OCI-LY1 (cell line): ENCODE measurements around the gene DAZL.

ENCODE experiments used
- H2AFZ ChIP-seq: fragments of 200-600 bp; sonication (generic), shearing (Covaris generic); 2 replicates; pipeline ENCODE4 v1.6.0; 2014; ENCODE audit warnings: antibody characterized with exemption, mild to moderate bottlenecking, low read length
- H3F3A ChIP-seq: fragments of 200-600 bp; sonication (generic), shearing (Covaris generic); 2 replicates; pipeline ENCODE4 v1.6.0; 2014; ENCODE audit warnings: mild to moderate bottlenecking, antibody characterized with exemption, low read length, moderate library complexity; ENCODE audit not compliant: insufficient read depth
- H3K27ac ChIP-seq: fragments of 200-600 bp; sonication (generic); 2 replicates; pipeline ENCODE4 v1.5.1; 2014; ENCODE audit warnings: low read length, mixed run types, mild to moderate bottlenecking, low read depth; ENCODE audit not compliant: poor library complexity, severe bottlenecking
- H3K27me3 ChIP-seq: fragments of 200-600 bp; sonication (generic); 2 replicates; pipeline ENCODE4 v1.6.0; 2014; ENCODE audit warnings: antibody characterized with exemption, mild to moderate bottlenecking, low read length, moderate library complexity; ENCODE audit not compliant: insufficient read depth
- H3K36me3 ChIP-seq: fragments of 200-600 bp; sonication (generic); 2 replicates; pipeline ENCODE4 v1.6.1; 2014; ENCODE audit warnings: mild to moderate bottlenecking, antibody characterized with exemption, low read length, moderate library complexity, mixed read lengths; ENCODE audit not compliant: insufficient read depth
- H3K4me1 ChIP-seq: fragments of 200-600 bp; sonication (generic); 2 replicates; pipeline ENCODE4 v1.5.1; 2014; ENCODE audit warnings: mild to moderate bottlenecking, low read length, moderate library complexity; ENCODE audit not compliant: insufficient read depth, severe bottlenecking
- H3K4me2 ChIP-seq: fragments of 200-600 bp; sonication (generic), shearing (Covaris generic); 2 replicates; pipeline ENCODE4 v1.6.1; 2014; ENCODE audit warnings: low read length
- H3K4me3 ChIP-seq: fragments of 200-600 bp; sonication (generic); 2 replicates; pipeline ENCODE4 v1.5.1; 2014; ENCODE audit warnings: low read length, low read depth, mild to moderate bottlenecking, mixed read lengths; ENCODE audit not compliant: poor library complexity, severe bottlenecking
- H3K79me2 ChIP-seq: fragments of 200-600 bp; shearing (Covaris generic); 2 replicates; pipeline ENCODE4 v1.6.1; 2016; ENCODE audit warnings: mixed run types, low read length, mixed read lengths; ENCODE audit not compliant: insufficient read depth
- H3K9ac ChIP-seq: fragments of 200-600 bp; sonication (generic), shearing (Covaris generic); 2 replicates; pipeline ENCODE4 v1.6.1; 2014; ENCODE audit warnings: mild to moderate bottlenecking, low read length, mixed read lengths
- H3K9me2 ChIP-seq: fragments of 200-600 bp; sonication (generic), shearing (Covaris generic); 2 replicates; pipeline ENCODE4 v1.6.1; 2014; ENCODE audit warnings: low read depth, mild to moderate bottlenecking, low read length, mixed read lengths
- H3K9me3 ChIP-seq: fragments of 200-600 bp; shearing (Covaris generic); 2 replicates; pipeline ENCODE4 v1.6.1; 2014; ENCODE audit warnings: low read length, mixed read lengths
- H4K20me1 ChIP-seq: fragments of 200-600 bp; sonication (generic), shearing (Covaris generic); 2 replicates; pipeline ENCODE4 v1.6.0; 2016; ENCODE audit warnings: mild to moderate bottlenecking, low read length; ENCODE audit not compliant: insufficient read depth
- EZH2 ChIP-seq: fragments of 200-600 bp; sonication (generic), shearing (Covaris generic); IDR thresholded peaks from 2 replicates; pipeline ENCODE4 v1.8.0; 2017; ENCODE audit warnings: borderline replicate concordance, mixed run types, mild to moderate bottlenecking, antibody characterized with exemption, low read length, moderate library complexity, mixed read lengths
- TF ChIP-seq, protein P1 (sequence below): fragments of 200-600 bp; sonication (generic), shearing (Covaris generic); IDR thresholded peaks from 2 replicates; pipeline ENCODE4 v1.5.1; 2017; ENCODE audit warnings: mild to moderate bottlenecking, antibody characterized with exemption, low read length, moderate library complexity, mixed read lengths

The DAZL gene

DNA sequence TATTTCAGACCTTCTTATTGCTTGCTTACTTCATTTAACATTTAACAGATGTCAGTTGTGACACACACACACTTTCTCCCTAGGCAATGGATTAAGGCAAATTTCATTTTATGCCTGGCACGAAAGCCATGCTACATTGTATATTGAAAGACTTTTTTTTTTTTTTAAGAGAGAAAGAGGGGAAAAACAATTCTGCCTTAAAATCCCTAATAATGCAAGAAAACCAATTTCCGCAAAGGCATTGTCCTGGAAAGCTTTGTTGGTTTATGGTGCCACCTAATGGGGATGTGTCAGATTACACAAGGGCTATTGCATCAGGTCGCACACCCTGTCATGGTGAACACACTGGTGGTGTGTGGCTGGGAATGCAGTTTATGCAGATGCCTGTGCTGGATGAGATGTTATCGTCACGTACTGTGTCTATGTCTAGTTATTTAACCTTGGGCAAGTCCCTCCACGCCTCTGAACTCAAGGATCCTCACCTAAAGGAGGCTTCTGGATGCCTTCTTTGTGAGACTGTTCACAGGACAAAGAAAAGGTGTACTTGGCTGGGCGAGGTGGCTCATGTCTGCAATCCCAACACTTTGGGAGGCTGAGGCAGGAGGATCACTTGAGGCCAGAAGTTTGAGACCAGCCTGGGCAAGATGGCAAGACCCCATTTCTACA is 54.4 kb downstream of the DAZL start:
- Histone ChIP-seq H4K20me1 (no peaks in the 10 kb centered on the region), H3K9me2 (no peaks in the 10 kb centered on the region), H3K4me3 (no peak overlapping the region), H3K27ac (peak overlapping the region; percentile 25), H3K36me3 (no peaks in the 10 kb centered on the region), H3K79me2 (no peaks in the 10 kb centered on the region), H3F3A (no peaks in the 10 kb centered on the region), H3K9ac (peak overlapping the region; percentile 12; the same call in 1 of the 2 replicates), H3K4me2 (no peak overlapping the region; the same call in 1 of the 2 replicates), H2AFZ (0 out of 2 replicates have a peak overlapping the region, but pooled peaks have one; percentile 50), H3K9me3 (peaks cover 5% of the 10 kb centered on the region; the same call in 1 of the 2 replicates), H3K4me1 (peaks cover 25% of the 10 kb centered on the region), H3K27me3 (no peaks in the 10 kb centered on the region)
- TF ChIP-seq, protein P1, sequence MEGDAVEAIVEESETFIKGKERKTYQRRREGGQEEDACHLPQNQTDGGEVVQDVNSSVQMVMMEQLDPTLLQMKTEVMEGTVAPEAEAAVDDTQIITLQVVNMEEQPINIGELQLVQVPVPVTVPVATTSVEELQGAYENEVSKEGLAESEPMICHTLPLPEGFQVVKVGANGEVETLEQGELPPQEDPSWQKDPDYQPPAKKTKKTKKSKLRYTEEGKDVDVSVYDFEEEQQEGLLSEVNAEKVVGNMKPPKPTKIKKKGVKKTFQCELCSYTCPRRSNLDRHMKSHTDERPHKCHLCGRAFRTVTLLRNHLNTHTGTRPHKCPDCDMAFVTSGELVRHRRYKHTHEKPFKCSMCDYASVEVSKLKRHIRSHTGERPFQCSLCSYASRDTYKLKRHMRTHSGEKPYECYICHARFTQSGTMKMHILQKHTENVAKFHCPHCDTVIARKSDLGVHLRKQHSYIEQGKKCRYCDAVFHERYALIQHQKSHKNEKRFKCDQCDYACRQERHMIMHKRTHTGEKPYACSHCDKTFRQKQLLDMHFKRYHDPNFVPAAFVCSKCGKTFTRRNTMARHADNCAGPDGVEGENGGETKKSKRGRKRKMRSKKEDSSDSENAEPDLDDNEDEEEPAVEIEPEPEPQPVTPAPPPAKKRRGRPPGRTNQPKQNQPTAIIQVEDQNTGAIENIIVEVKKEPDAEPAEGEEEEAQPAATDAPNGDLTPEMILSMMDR, result peak; percentile 98
- TF ChIP-seq EZH2, result no peak

DNA sequence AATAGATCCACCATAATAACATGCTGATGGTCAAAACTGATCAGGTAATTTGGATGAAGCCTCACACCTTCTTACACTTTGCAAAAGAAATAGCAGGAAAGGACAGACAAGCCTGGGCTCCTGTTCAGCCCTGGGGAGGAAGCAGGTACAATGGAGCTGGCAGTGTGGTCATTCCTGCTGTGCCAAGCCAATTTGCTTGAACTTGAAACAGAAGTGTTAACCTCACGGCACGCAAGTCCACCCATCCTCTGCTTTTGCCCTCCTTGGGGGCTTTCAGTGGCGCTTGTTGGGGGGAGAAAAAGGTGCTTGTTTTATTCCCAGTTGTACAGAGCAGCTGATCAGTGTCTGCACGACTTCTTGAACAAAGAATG is 54.9 kb downstream of the DAZL start:
- Histone ChIP-seq H3K4me3 (no peak overlapping the region), H3K4me2 (no peak overlapping the region; the same call in 1 of the 2 replicates), H3K79me2 (no peaks in the 10 kb centered on the region), H3K27me3 (no peaks in the 10 kb centered on the region), H3F3A (no peaks in the 10 kb centered on the region), H3K4me1 (peaks cover 25% of the 10 kb centered on the region), H2AFZ (0 out of 2 replicates have a peak overlapping the region, but pooled peaks have one; percentile 10), H3K36me3 (no peaks in the 10 kb centered on the region), H3K9me3 (peaks cover 5% of the 10 kb centered on the region; the same call in 1 of the 2 replicates), H3K9ac (peak overlapping the region; percentile 1; the same call in 1 of the 2 replicates), H4K20me1 (no peaks in the 10 kb centered on the region), H3K9me2 (no peaks in the 10 kb centered on the region), H3K27ac (peak overlapping the region; percentile 25)
- no peak for TF ChIP-seq EZH2
- TF ChIP-seq, protein P1, result no peak

DNA sequence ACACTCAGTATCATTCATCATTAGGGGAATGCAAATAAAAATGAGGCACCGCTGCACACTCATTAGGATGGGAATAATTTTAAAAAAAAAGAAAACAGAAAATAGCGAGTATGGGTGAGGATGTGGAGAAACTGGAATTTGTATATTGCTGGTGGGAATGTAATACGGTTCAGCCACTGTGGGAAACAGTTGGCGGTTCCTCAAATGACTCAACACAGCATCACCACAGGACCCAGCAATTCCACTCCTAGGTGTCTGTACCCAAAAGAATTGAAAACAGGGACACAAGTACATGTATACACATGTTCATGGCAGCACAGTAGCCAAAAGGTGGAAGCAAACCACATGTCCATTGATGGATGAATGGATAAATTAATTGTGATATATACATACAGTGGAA is 56.5 kb downstream of the DAZL start:
- TF ChIP-seq, protein P1, result no peak
- no peak for TF ChIP-seq EZH2
- H3K36me3 ChIP-seq, result no peaks in the 10 kb centered on the region
- H3K9me3 ChIP-seq, result no peaks in the 10 kb centered on the region
- H3F3A ChIP-seq, result no peaks in the 10 kb centered on the region
- H3K9ac ChIP-seq, result no peak overlapping the region
- no peak overlapping the region for H3K4me2 ChIP-seq
- no peaks in the 10 kb centered on the region for H3K79me2 ChIP-seq
- H3K27ac ChIP-seq, result no peak overlapping the region
- H2AFZ ChIP-seq, result no peak overlapping the region
- no peaks in the 10 kb centered on the region for H3K9me2 ChIP-seq
- peaks cover 25% of the 10 kb centered on the region for H3K4me1 ChIP-seq
- H3K27me3 ChIP-seq, result no peaks in the 10 kb centered on the region
- H3K4me3 ChIP-seq, result no peak overlapping the region
- H4K20me1 ChIP-seq, result no peaks in the 10 kb centered on the region
